Measurements from ENCODE around the gene ANKRD63.

GRCh38 chr15:40238532-40239403 is 44.1 kb downstream of the ANKRD63 start, which contains the start of gene PAK6:
- TF ChIP-seq CTCF (IDR thresholded peaks at IDR 0.05) (no peak), POLR2A (IDR thresholded peaks at IDR 0.05) (no peak)

Measured in lower leg skin (tissue), 3 donors.